Glomerular visceral epithelial cell (primary cell): ENCODE results near the gene FERD3L.
"Not testable (repeated sequence)": the region's sequence is repeated elsewhere in the genome, so short reads cannot be mapped to it uniquely, and the experiment has no call there.

ENCODE experiments used
- DNase-seq: peaks from one replicate; pipeline ENCODE4 v3.0.0-alpha.2; 2016; ENCODE audit errors: extremely low spot score

The FERD3L gene, protein sequence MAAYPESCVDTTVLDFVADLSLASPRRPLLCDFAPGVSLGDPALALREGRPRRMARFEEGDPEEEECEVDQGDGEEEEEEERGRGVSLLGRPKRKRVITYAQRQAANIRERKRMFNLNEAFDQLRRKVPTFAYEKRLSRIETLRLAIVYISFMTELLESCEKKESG

DNA sequence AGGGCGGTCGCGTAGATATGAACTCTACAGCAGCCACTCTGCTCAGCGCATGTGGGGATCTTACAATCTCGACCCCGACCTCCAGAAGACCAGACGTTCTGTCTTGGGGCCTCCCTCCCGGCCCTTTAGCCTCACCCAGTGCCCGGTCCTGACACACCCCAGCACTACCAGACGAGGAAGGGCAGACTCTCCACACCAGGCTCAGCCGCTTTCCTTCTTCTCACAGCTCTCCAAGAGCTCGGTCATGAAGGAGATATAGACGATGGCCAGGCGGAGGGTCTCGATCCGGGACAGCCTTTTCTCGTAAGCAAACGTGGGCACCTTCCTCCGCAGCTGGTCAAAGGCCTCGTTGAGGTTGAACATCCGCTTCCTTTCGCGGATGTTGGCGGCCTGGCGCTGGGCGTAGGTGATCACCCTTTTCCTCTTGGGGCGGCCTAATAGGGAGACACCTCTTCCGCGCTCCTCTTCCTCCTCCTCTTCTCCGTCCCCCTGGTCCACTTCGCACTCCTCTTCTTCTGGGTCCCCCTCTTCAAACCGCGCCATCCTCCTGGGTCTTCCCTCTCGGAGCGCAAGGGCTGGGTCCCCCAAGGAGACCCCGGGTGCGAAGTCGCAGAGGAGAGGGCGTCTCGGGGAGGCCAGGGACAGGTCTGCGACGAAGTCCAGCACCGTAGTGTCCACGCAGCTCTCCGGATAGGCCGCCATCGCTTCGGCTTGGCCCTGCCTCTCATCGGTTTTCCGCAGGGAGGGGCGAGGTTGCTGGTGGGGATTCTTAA is at the start of gene FERD3L:
Gene FERD3L (minus strand): TSS at position 761 of the 773 bp plus-strand sequence. CDS start 59 bp downstream, at position 702.
- DNase-seq = no peak

- not testable (repeated sequence) for DNase-seq
Observed at GRCh38 chr7:19194417-19194816, 49.2 kb upstream of the FERD3L start.

GRCh38 chr7:19181634-19182033 is 36.4 kb upstream of the FERD3L start:
- DNase-seq = no peak

GRCh38 chr7:19178595-19178994 is 33.4 kb upstream of the FERD3L start:
- no peak for DNase-seq

DNA sequence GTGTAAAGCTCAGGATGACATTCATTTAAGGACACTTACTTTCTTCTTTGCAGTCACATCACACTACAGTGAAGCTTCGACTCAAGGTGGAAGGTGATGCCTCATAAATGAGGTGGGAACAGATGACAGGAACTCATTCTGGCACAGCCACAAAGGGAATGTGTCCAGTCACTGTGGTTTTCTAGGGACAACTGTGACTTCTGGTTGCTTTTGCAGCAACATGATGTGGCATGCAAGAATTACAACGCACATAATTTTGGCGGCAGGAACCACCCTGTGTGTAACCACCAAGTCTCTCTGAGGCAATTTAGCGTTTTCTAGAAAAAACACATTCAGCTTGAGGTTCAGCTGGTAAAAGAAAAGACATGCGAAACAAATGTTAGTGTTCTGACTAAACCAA is 32.0 kb upstream of the FERD3L start:
- peak; percentile 24 for DNase-seq

DNA sequence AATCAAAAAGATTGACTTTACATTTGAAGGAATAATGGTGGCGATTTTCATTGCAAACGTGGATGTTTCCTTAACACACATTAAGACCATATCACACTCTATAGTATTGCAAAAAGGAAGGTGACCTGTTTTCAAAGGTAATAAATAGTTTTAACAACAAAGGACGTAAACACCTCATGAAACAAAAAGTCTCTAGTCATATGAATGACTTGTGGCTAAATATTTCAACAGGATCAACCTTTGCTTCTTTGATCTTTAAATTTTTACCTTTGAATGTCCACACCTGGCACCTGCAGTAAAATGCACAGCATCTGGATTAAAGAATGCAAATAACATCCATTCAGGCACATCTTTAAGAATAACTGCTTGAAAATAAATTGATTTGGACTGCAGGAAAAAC is 30.0 kb upstream of the FERD3L start:
- no peak for DNase-seq

DNA sequence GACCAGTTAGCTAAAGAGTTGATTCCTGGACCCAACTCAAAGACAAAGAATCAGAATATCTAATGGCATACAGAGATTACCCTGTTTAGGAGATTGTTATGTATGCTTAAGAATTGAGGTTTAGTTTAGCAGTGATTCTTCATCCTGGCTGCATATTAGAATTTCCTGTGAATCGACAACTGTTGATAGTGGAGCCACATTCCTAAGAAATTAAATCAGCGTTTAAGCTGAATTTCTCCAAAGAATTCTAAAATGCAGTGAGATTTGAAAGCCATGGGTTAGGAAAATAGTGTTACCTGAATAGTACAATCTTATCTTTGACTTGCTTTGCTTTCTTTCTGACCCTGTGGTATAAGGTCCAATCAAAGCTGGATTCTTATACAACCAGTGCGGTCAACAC is 16.4 kb upstream of the FERD3L start:
- no peak for DNase-seq

DNA sequence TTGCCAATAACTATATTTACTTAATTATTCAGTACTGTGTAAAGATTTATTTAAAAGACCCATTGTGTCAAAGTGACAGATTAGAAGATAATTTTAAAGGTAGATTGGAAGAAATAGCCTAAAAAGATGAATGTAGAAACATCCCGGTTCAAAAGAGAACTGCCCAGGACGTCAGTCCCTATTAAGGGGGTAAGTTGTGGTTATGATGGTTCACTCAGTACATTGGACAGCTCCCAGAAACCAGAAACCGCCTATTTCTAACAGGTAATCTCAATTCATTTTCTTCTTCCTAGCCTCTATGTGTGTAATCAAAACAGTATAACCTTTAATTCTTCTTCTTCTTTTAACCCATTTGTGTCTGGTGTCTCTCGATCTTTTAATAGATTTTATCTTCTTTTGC is 1.5 kb upstream of the FERD3L start:
- DNase-seq = peak; percentile 4

GRCh38 chr7:19145434-19146115 is 354 bp upstream of the FERD3L start:
- no peak for DNase-seq

DNA sequence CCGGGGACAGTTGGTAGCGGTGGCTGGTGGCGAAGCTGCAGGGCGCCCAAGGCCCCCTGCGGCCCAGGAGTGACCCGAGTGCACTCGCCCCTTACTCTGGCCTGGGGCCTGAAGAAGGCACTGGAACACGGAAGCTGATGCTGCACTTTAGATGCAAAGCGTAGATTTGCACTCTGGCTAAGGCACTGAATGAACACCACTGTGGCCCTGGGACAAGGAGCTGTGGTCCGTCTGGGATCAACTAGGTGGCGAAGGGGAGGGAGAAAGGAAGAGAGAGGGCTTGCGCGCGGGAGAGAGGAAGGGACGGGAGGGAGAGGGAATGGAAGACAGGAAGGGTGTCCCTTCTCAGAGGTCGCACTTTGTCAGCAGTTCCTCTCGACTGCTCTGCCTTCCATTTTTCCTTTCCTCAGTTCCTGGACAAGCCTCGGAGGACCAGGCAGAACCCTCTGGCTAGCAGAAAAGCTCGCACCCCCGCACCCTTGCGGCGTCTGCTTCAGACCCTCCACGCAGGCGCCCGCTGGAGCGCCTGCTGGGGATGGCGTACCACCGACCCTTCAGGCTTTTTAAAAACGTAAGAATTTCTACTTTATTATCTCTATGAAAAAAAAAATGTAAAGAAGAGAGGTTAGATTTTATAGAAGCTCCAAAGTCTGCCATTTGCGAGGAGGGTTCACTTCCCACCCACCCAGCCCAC is 1.2 kb downstream of the FERD3L start:
- no peak for DNase-seq

DNA sequence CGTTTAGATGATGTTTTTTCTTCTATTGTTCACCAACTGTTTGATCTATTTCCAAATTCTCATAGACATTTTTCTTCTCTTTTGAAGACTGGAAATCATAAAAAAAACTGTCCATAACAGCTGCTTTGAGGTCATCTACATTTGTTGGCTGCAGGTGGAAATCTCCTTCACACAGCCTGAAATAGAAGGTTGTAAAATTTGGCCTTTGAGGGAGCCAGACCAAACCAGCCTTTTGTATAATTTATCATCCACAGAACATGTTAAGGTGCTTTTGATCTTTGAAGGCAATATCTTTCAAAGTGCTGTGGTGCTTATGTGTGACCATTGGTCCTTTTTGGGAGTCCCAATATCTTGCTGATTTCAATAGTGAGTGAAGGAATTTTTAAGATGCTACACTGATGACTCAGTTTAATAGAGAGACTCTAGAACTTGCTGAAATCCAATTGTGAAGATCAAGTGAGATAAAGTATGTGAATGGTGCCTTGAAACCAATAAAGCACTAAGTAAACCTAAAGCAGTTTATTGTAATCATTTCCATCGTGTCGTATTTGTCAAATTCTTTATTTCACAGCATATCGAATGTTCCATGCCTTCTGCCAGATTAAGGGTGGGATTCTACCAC is 5.4 kb downstream of the FERD3L start:
- DNase-seq = no peak

GRCh38 chr7:19133886-19134285 is 11.3 kb downstream of the FERD3L start:
- DNase-seq = no peak

DNA sequence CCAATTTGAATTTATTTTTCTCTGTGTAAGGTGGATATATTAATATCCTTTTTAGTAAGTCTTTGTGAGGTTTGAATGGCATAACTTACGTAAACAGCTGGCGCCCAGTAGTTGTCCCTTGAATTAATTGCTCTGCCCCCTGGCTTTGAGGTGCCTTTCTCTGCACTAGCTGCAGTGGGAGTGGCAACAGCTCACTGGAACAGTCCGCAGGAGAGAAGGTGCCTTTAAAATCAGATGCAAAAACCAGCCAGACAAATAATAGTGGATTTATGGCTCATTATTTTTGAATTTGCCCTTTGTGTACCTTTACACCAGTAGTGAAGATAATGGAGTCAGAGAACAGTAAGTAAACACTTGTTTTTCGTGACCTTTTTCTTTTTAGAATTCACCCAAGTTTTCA is 11.8 kb downstream of the FERD3L start:
- no peak for DNase-seq

- no peak for DNase-seq
Observed at GRCh38 chr7:19128856-19129255, 16.4 kb downstream of the FERD3L start.

DNA sequence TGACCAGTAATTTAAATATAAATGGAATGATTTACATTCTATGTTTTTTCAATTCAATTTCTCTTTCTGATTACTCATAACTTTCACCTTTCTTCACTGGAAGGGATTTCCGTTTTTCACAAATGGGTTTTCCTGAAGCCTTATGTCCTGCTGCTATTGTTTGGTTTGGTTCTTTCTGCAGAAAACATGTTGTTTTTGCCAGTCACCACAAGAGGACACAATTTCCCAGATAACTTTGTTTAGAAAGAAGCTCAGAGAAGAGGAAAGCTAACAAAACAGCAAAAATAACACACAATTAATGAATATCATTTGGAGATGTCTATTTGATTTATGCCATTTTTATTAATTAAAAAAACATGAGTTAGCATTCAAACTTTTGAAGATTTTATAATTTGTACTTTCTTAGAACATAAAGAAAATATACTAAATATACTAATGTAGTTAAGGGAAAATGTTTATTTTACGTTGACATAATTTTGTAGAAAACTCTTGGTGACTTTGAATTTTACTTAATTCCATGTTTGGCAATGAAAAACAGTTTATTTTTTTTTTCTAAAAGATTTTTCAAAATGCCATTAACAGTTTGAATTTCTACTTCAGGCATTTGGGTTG is 23.1 kb downstream of the FERD3L start:
- peak; percentile 48 for DNase-seq

GRCh38 chr7:19119870-19120486 is 25.2 kb downstream of the FERD3L start:
- no peak for DNase-seq

DNA sequence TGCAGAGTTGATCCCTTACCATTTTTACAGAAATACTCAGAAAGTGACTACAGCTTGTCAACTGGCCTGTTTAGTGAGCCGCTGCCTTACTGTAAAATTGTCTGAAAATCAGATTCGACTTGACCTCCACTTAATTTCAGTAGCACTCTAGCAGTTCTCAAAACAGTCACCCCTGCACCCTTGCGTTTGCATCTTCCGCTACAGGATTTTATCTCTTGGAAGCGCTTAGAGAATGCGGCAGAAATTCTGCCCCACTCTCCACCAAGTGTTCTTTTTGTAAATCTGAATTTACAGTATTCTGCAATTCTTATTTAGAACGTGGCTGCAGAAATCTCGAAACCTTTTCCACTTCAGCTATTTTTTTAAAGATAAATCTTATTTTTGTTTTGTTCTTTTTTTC is 25.8 kb downstream of the FERD3L start:
- DNase-seq = no peak

DNA sequence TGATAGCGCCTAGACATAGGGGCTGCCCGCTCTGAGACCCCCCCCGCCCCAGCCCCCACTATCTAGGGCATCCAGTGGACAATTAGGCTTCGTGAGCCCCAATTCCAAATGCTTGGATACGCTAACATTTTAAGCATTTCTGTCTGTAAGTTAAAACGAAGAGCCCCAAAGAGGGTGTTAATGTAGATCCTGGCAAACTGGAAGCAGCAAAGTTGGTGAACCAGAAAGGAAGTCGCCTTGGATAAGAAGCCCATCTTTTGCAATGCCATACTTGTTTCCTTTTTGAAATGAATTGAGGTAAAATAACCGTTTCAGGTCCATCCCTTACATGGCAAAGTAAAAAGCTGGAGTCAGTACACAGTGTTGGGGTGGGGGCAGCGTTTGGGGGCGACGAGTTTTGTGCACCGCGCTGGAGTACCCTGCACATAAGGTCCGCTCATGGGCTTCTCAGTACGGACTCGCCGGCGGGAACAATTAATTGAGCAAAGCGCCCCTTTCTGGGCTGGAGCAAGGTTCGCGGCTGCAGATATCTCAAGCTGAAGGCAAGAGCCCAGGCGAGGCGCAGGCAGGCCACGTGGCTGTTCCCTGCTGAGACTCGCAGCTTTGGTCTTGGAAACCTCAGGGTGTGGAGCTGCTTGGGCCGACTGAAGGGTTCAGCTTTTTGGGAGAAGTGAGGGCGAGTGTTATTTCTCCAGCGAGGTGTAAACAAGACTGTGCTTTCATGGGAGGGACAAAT is 26.4 kb downstream of the FERD3L start:
- DNase-seq = no peak

GRCh38 chr7:19117870-19118608 is 27.2 kb downstream of the FERD3L start:
- DNase-seq = no peak
